Keratinocyte (primary cell): ENCODE results near the gene UPP1. TPM values are rescaled to one million over a fixed set of nuclear protein-coding genes. Genes with fewer than 3 reads are reported as not detected.

Experiments used
- DNase-seq: peaks from one replicate; pipeline ENCODE4 v3.0.0-alpha.2; 2011; ENCODE audit warnings: low read depth, missing footprints, low spot score
- FAIRE-seq: peaks from 2 replicates; lab custom pipeline; 2011; peaks lifted over from hg19 to GRCh38; lab: Jason Lieb, UNC
- H2AFZ ChIP-seq: 2 replicates; pipeline ENCODE4 v1.6.0; 2012; ENCODE audit warnings: low read length, control low read depth, inconsistent platforms; ENCODE audit not compliant: control insufficient read depth
- H3K27ac ChIP-seq: 2 replicates; pipeline ENCODE4 v1.5.1; 2011; ENCODE audit warnings: low read length; ENCODE audit not compliant: control insufficient read depth, insufficient read depth
- H3K27me3 ChIP-seq: 3 replicates; pipeline ENCODE4 v1.6.0; 2011; ENCODE audit warnings: low read length; ENCODE audit not compliant: control insufficient read depth, insufficient read depth; ENCODE audit errors: extremely low read depth
- H3K36me3 ChIP-seq, 2 experiments: 2 replicates in 1 of 2; 3 replicates in 1 of 2; pipeline ENCODE4 v1.5.1; 2011; ENCODE audit warnings: low read length in 2 of 2, mild to moderate bottlenecking in 1 of 2; ENCODE audit not compliant: control insufficient read depth in 2 of 2, insufficient read depth in 2 of 2; ENCODE audit errors: extremely low read depth in 1 of 2
- H3K4me1 ChIP-seq: 3 replicates; pipeline ENCODE4 v1.5.1; 2011; ENCODE audit warnings: low read length; ENCODE audit not compliant: control insufficient read depth, insufficient read depth; ENCODE audit errors: extremely low read depth
- H3K4me2 ChIP-seq: 3 replicates; pipeline ENCODE4 v1.6.0; 2011; ENCODE audit warnings: low read depth, low read length; ENCODE audit not compliant: control insufficient read depth, insufficient read depth; ENCODE audit errors: extremely low read depth
- H3K4me3 ChIP-seq, 3 experiments: fragments of 200-600 bp in 1 of 3; sonication (generic) in 1 of 3; 2 replicates in 2 of 3; 3 replicates in 1 of 3; pipeline ENCODE4 v1.5.1; 2011 to 2016; ENCODE audit warnings: low read length in 3 of 3, mild to moderate bottlenecking in 3 of 3, control low read depth in 2 of 3, inconsistent platforms in 1 of 3, low read depth in 1 of 3, mixed read lengths in 1 of 3, mixed run types in 1 of 3, moderate library complexity in 1 of 3; ENCODE audit not compliant: control insufficient read depth in 2 of 3, insufficient read depth in 2 of 3; ENCODE audit errors: extremely low read depth in 1 of 3
- H3K79me2 ChIP-seq: 2 replicates; pipeline ENCODE4 v1.6.0; 2012; ENCODE audit warnings: low read length; ENCODE audit not compliant: control insufficient read depth, insufficient read depth
- H3K9ac ChIP-seq: 3 replicates; pipeline ENCODE4 v1.6.0; 2011; ENCODE audit warnings: low read length; ENCODE audit not compliant: control insufficient read depth, insufficient read depth; ENCODE audit errors: extremely low read depth
- H3K9me1 ChIP-seq: 3 replicates; pipeline ENCODE4 v1.6.0; 2011; ENCODE audit warnings: low read length; ENCODE audit not compliant: control insufficient read depth, insufficient read depth; ENCODE audit errors: extremely low read depth
- H3K9me3 ChIP-seq: 2 replicates; pipeline ENCODE4 v1.5.1; 2012; ENCODE audit warnings: low read depth, low read length; ENCODE audit not compliant: control insufficient read depth
- H4K20me1 ChIP-seq: 3 replicates; pipeline ENCODE4 v1.6.0; 2011; ENCODE audit warnings: low read length; ENCODE audit not compliant: control insufficient read depth, insufficient read depth; ENCODE audit errors: extremely low read depth
- CTCF ChIP-seq, 3 experiments: IDR thresholded peaks in 1 of 3; conservative IDR thresholded peaks in 1 of 3; optimal IDR thresholded peaks in 1 of 3; 2 replicates in 2 of 3; 3 replicates in 1 of 3; pipeline versions ENCODE3 to v1.5.1; 2011; ENCODE audit warnings: low read length in 3 of 3, mild to moderate bottlenecking in 3 of 3, moderate library complexity in 2 of 3, control low read depth in 1 of 3, inconsistent platforms in 1 of 3; ENCODE audit not compliant: insufficient read depth in 2 of 3; ENCODE audit errors: extremely low read depth in 1 of 3
- EZH2 ChIP-seq: IDR thresholded peaks from one replicate; pipeline ENCODE4 v1.6.1; 2012; ENCODE audit warnings: inconsistent platforms, mild to moderate bottlenecking, low read length, moderate library complexity
- dilution Hi-C: fragments of 300-500 bp; cut with MboI; formaldehyde crosslinking; loops from one replicate; pipeline ENCODE4 v1.7.0; 2020; ENCODE audit warnings: low sequenced_read_pairs; ENCODE audit not compliant: extremely low pct_ligation_motif_present
- polyA plus RNA-seq, 5 experiments: library from polyadenylated mRNA; depleted of rRNA in 3 of 5; stranded (reverse) in 3 of 5; stranded (forward) in 1 of 5; unstranded in 1 of 5; fragments of >200 nt; gene quantifications; 1 replicate in 1 of 5; 2 replicates in 3 of 5; 3 replicates in 1 of 5; pipeline versions ENCODE4 v1.2.1 to v1.2.3, GENCODE V29; 2011 to 2012; ENCODE audit warnings: missing spikeins in 2 of 5, low read depth in 1 of 5, low replicate concordance in 1 of 5

Gene UPP1
- polyA plus RNA-seq, 1 donor (not counting 4 experiments of a cell fraction or from before 2014, with no cell fraction given): 202 TPM

DNA sequence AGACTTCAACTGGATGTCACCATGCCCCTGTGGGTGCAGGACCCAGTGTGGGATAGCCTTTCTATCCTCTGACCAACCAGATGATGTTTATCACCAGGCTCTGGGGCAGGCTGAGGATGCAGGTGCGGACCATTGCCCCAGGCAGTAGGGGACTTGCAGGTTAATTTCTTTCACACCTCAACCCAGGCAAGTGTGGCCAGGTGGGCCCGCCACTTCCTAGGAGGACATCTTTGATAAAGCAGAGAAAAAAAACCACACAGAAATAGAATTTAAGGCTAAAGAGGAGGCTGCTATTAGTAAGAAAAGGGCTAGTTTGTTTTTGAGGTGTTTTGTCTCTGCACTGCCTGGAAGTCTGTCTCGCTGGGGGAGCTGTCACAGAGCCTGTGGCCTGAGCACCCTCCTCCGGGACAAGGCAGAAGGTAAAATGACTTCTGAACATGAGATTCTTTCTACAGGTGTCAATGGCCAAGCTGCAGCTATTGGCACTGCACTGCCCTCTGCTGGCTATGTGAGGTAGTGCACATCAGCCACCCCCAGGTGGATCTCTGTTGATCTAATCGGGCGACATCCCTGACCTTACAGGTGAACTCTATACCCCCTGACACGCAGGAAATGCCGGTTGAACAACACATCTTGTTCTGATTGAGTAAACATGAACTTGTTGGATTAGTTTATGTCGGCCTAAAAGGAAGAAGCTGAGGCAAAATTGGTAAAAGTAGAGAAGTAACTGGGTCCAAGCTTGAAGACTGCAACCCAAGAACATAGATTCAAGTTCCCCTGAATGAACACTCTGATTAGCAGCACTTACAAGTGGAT is 21.0 kb downstream of the UPP1 start:
- H3K9me1 ChIP-seq: no peaks in the 10 kb centered on the region
- H3K4me3 ChIP-seq: no peak overlapping the region
- no peaks in the 10 kb centered on the region for H3K27me3 ChIP-seq
- dilution Hi-C loops: no loop called here
- H3K4me2 ChIP-seq: no peak overlapping the region
- H3K27ac ChIP-seq: peak overlapping the region; percentile 8
- peak; percentile 97 to 99 (median 99) for TF ChIP-seq CTCF (optimal IDR thresholded peaks at IDR 0.05 in 1 of 3, IDR thresholded peaks at IDR 0.05 in 1 of 3, conservative IDR thresholded peaks at IDR 0.05 in 1 of 3; ENCODE audit: extremely low read depth in 1 of 3, insufficient read depth in 2 of 3, low read length in 3 of 3)
- TF ChIP-seq EZH2: no peak
- no peaks in the 10 kb centered on the region for H3K9me3 ChIP-seq
- H4K20me1 ChIP-seq: peaks cover 12% of the 10 kb centered on the region
- H3K36me3 ChIP-seq: peaks cover 23 to 33% of the 10 kb centered on the region in 2 experiments
- FAIRE-seq: peak; percentile 93
- no peak overlapping the region for H3K9ac ChIP-seq
- H3K4me1 ChIP-seq: peaks cover 14% of the 10 kb centered on the region
- no peaks in the 10 kb centered on the region for H3K79me2 ChIP-seq
- DNase-seq: no peak
- no peak overlapping the region for H2AFZ ChIP-seq

DNA sequence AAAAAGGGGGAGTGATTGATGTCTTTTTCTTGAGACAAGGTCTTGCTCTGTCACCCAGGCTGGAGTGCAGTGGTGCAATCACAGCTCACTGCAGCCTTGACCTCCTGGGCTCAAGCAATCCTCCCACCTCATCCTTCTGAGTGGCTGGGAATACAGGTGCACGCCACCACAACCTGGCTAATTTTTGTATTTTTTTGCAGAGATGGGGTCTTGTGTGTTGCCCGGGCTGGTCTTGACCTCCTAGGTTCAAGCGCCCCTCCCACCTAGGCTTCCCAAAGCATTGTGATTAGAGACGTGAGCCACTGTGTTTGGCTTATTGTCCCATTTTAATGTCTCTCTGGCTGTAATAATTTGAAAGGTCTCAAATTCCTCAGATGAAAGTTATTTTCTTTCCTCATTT is 21.8 kb downstream of the UPP1 start:
- dilution Hi-C loops: no loop called here
- Histone ChIP-seq H3K27me3 (no peaks in the 10 kb centered on the region), H2AFZ (no peak overlapping the region), H3K27ac (no peak overlapping the region), H4K20me1 (peaks cover 10% of the 10 kb centered on the region), H3K36me3 (peaks cover 20 to 25% of the 10 kb centered on the region in 2 experiments), H3K9ac (no peak overlapping the region), H3K4me3 (no peak overlapping the region), H3K4me1 (peaks cover 14% of the 10 kb centered on the region), H3K79me2 (no peaks in the 10 kb centered on the region), H3K9me1 (no peaks in the 10 kb centered on the region), H3K4me2 (no peak overlapping the region), H3K9me3 (no peaks in the 10 kb centered on the region)
- FAIRE-seq (no peak), DNase-seq (no peak)
- no peak for TF ChIP-seq EZH2
- no peak for TF ChIP-seq CTCF (optimal IDR thresholded peaks at IDR 0.05 in 1 of 3, IDR thresholded peaks at IDR 0.05 in 1 of 3, conservative IDR thresholded peaks at IDR 0.05 in 1 of 3; ENCODE audit: extremely low read depth in 1 of 3, insufficient read depth in 2 of 3, low read length in 3 of 3)
